ENCODE data around the gene PRRG2. TPM values are rescaled to one million over a fixed set of nuclear protein-coding genes. Genes with fewer than 3 reads are reported as not detected.

Gene PRRG2
- polyA plus RNA-seq, 1 donor (not counting 4 experiments of a cell fraction or from before 2014, with no cell fraction given) = 5.3 TPM

GRCh38 chr19:49579193-49579592 is 1.9 kb upstream of the PRRG2 start:
- DNase-seq (ENCODE audit: low read depth, low spot score) (no peak), FAIRE-seq (no peak)
- Histone ChIP-seq H3K9me3 (ENCODE audit: control insufficient read depth, low read depth, low read length) (no peaks in the 10 kb centered on the region), H3K79me2 (ENCODE audit: control insufficient read depth, insufficient read depth, low read length) (peaks cover 37% of the 10 kb centered on the region), H3K27me3 (ENCODE audit: control insufficient read depth, extremely low read depth, insufficient read depth, low read length) (no peaks in the 10 kb centered on the region), H3K27ac (ENCODE audit: control insufficient read depth, insufficient read depth, low read length) (no peak overlapping the region), H3K9me1 (ENCODE audit: control insufficient read depth, extremely low read depth, insufficient read depth, low read length) (no peaks in the 10 kb centered on the region), H3K36me3 (ENCODE audit: control insufficient read depth in 2 of 2, extremely low read depth in 1 of 2, insufficient read depth in 2 of 2, low read length in 2 of 2) (peaks cover 3 to 6% of the 10 kb centered on the region in 2 experiments), H3K4me2 (ENCODE audit: control insufficient read depth, extremely low read depth, insufficient read depth, low read depth, low read length) (peak overlapping the region; percentile 88), H4K20me1 (ENCODE audit: control insufficient read depth, extremely low read depth, insufficient read depth, low read length) (no peaks in the 10 kb centered on the region), H2AFZ (ENCODE audit: control insufficient read depth, low read length) (no peak overlapping the region), H3K4me3 (ENCODE audit: control insufficient read depth in 2 of 3, extremely low read depth in 1 of 3, insufficient read depth in 2 of 3, low read depth in 1 of 3, low read length in 3 of 3) (peak overlapping the region; percentile 74 to 99 (median 93)), H3K9ac (ENCODE audit: control insufficient read depth, extremely low read depth, insufficient read depth, low read length) (peak overlapping the region; percentile 95), H3K4me1 (ENCODE audit: control insufficient read depth, extremely low read depth, insufficient read depth, low read length) (peaks cover 15% of the 10 kb centered on the region)
- no peak for TF ChIP-seq EZH2 (IDR thresholded peaks at IDR 0.05; ENCODE audit: low read length)
- TF ChIP-seq, protein P1, sequence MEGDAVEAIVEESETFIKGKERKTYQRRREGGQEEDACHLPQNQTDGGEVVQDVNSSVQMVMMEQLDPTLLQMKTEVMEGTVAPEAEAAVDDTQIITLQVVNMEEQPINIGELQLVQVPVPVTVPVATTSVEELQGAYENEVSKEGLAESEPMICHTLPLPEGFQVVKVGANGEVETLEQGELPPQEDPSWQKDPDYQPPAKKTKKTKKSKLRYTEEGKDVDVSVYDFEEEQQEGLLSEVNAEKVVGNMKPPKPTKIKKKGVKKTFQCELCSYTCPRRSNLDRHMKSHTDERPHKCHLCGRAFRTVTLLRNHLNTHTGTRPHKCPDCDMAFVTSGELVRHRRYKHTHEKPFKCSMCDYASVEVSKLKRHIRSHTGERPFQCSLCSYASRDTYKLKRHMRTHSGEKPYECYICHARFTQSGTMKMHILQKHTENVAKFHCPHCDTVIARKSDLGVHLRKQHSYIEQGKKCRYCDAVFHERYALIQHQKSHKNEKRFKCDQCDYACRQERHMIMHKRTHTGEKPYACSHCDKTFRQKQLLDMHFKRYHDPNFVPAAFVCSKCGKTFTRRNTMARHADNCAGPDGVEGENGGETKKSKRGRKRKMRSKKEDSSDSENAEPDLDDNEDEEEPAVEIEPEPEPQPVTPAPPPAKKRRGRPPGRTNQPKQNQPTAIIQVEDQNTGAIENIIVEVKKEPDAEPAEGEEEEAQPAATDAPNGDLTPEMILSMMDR (optimal IDR thresholded peaks at IDR 0.05 in 1 of 3, IDR thresholded peaks at IDR 0.05 in 1 of 3, conservative IDR thresholded peaks at IDR 0.05 in 1 of 3; ENCODE audit: extremely low read depth in 1 of 3, insufficient read depth in 2 of 3, low read length in 3 of 3) = no peak
- dilution Hi-C loops (cut with MboI; ENCODE audit: extremely low pct_ligation_motif_present, low sequenced_read_pairs) = no loop called here

- H4K20me1 ChIP-seq (ENCODE audit: control insufficient read depth, extremely low read depth, insufficient read depth, low read length) = no peaks in the 10 kb centered on the region
- no peak for FAIRE-seq
These were observed 1.2 kb upstream of the PRRG2 start for GRCh38 chr19:49579947-49580263.

More at GRCh38 chr19:49579947-49580263, 1.2 kb upstream of the PRRG2 start:
- no peaks in the 10 kb centered on the region for H3K27me3 ChIP-seq (ENCODE audit: control insufficient read depth, extremely low read depth, insufficient read depth, low read length)
- H3K27ac ChIP-seq (ENCODE audit: control insufficient read depth, insufficient read depth, low read length) = peak overlapping the region; percentile 76
- no peak for TF ChIP-seq EZH2 (IDR thresholded peaks at IDR 0.05; ENCODE audit: low read length)
- TF ChIP-seq, protein P1 (optimal IDR thresholded peaks at IDR 0.05 in 1 of 3, IDR thresholded peaks at IDR 0.05 in 1 of 3, conservative IDR thresholded peaks at IDR 0.05 in 1 of 3; ENCODE audit: extremely low read depth in 1 of 3, insufficient read depth in 2 of 3, low read length in 3 of 3) = no peak
- no peak for DNase-seq (ENCODE audit: low read depth, low spot score)
- dilution Hi-C loops (cut with MboI; ENCODE audit: extremely low pct_ligation_motif_present, low sequenced_read_pairs) = no loop called here
- H3K36me3 ChIP-seq (ENCODE audit: control insufficient read depth in 2 of 2, extremely low read depth in 1 of 2, insufficient read depth in 2 of 2, low read length in 2 of 2) = peaks cover 0 to 3% of the 10 kb centered on the region in 2 experiments
- peak overlapping the region; percentile 66 for H2AFZ ChIP-seq (ENCODE audit: control insufficient read depth, low read length)
- no peaks in the 10 kb centered on the region for H3K9me3 ChIP-seq (ENCODE audit: control insufficient read depth, low read depth, low read length)
- H3K79me2 ChIP-seq (ENCODE audit: control insufficient read depth, insufficient read depth, low read length) = peaks cover 35% of the 10 kb centered on the region
- peaks cover 15% of the 10 kb centered on the region for H3K4me1 ChIP-seq (ENCODE audit: control insufficient read depth, extremely low read depth, insufficient read depth, low read length)
- peak overlapping the region; percentile 74 to 99 (median 93) for H3K4me3 ChIP-seq (ENCODE audit: control insufficient read depth in 2 of 3, extremely low read depth in 1 of 3, insufficient read depth in 2 of 3, low read depth in 1 of 3, low read length in 3 of 3)
- peak overlapping the region; percentile 95 for H3K9ac ChIP-seq (ENCODE audit: control insufficient read depth, extremely low read depth, insufficient read depth, low read length)
- no peaks in the 10 kb centered on the region for H3K9me1 ChIP-seq (ENCODE audit: control insufficient read depth, extremely low read depth, insufficient read depth, low read length)
- H3K4me2 ChIP-seq (ENCODE audit: control insufficient read depth, extremely low read depth, insufficient read depth, low read depth, low read length) = peak overlapping the region; percentile 88

All from keratinocyte (primary cell).